ENCODE results near the gene WDR35. TPM values are rescaled to one million over a fixed set of nuclear protein-coding genes. Genes with fewer than 3 reads are reported as not detected.

Gene WDR35
- total RNA-seq, 1 donor from 2014 or later, result 8.8 TPM

GRCh38 chr2:20015482-20016083 is 25.7 kb upstream of the WDR35 start:
- TF ChIP-seq CTCF (IDR thresholded peaks at IDR 0.05), result peak; percentile 65
- Histone ChIP-seq H3K9me3 (no peaks in the 10 kb centered on the region), H3K4me1 (peaks cover 20% of the 10 kb centered on the region), H3K4me3 (no peak overlapping the region), H3K27me3 (ENCODE audit: low read depth) (peaks cover 11% of the 10 kb centered on the region), H3K36me3 (no peaks in the 10 kb centered on the region), H3K27ac (no peak overlapping the region)
- DNase-seq (no peak), ATAC-seq (peak; percentile 44 to 55)
- intact Hi-C loops (cut with DNase I), result loop anchor here (5.0 kb wide), 1 partner anchor 82 kb away; no protein-coding TSS in a partner anchor

GRCh38 chr2:20013126-20013849 is 23.4 kb upstream of the WDR35 start:
- no peak for DNase-seq
- intact Hi-C loops (cut with DNase I), result no loop called here
- Histone ChIP-seq H3K9me3 (no peaks in the 10 kb centered on the region), H3K36me3 (no peaks in the 10 kb centered on the region), H3K27me3 (ENCODE audit: low read depth) (peaks cover 14% of the 10 kb centered on the region), H3K4me3 (peak overlapping the region; percentile 61), H3K4me1 (peaks cover 20% of the 10 kb centered on the region), H3K27ac (peak overlapping the region; percentile 77)
- peak; percentile 44 to 48 for ATAC-seq
- no peak for TF ChIP-seq CTCF (IDR thresholded peaks at IDR 0.05)

- DNase-seq, result peak; percentile 71
Measured at GRCh38 chr2:20012282-20013125, 22.6 kb upstream of the WDR35 start, which contains the start of gene MATN3. Gene MATN3, minus strand, starts transcription at chr2:20012668. Its CDS starts 37 bp downstream, at chr2:20012631.

GRCh38 chr2:20012032-20012281 is 22.1 kb upstream of the WDR35 start:
- TF ChIP-seq CTCF (IDR thresholded peaks at IDR 0.05), result no peak
- Histone ChIP-seq H3K4me3 (peak overlapping the region; percentile 61), H3K36me3 (no peaks in the 10 kb centered on the region), H3K9me3 (no peaks in the 10 kb centered on the region), H3K4me1 (peaks cover 20% of the 10 kb centered on the region), H3K27ac (peak overlapping the region; percentile 77), H3K27me3 (ENCODE audit: low read depth) (peaks cover 14% of the 10 kb centered on the region)
- ATAC-seq (peak; percentile 8 to 41), DNase-seq (no peak)
- intact Hi-C loops (cut with DNase I), result no loop called here

More at GRCh38 chr2:20012282-20013125, 22.6 kb upstream of the WDR35 start, which contains the start of gene MATN3:
- TF ChIP-seq CTCF (IDR thresholded peaks at IDR 0.05), result no peak
- Histone ChIP-seq H3K27ac (peak within 1 kb of the TSS; percentile 77), H3K36me3 (no peaks in the 10 kb centered on the region), H3K4me1 (peaks cover 20% of the 10 kb centered on the region), H3K27me3 (ENCODE audit: low read depth) (peaks cover 14% of the 10 kb centered on the region), H3K9me3 (no peaks in the 10 kb centered on the region), H3K4me3 (peak within 1 kb of the TSS; percentile 61)
- intact Hi-C loops (cut with DNase I), result no loop called here
- peak; percentile 88 to 93 for ATAC-seq

GRCh38 chr2:20011276-20012031 is 21.5 kb upstream of the WDR35 start:
- ATAC-seq, result no peak
- intact Hi-C loops (cut with DNase I), result no loop called here
- peak overlapping the region; percentile 61 for H3K4me3 ChIP-seq

More at GRCh38 chr2:20011276-20012031, 21.5 kb upstream of the WDR35 start:
- TF ChIP-seq CTCF (IDR thresholded peaks at IDR 0.05), result no peak
- DNase-seq, result no peak
- Histone ChIP-seq H3K27me3 (ENCODE audit: low read depth) (peaks cover 14% of the 10 kb centered on the region), H3K27ac (no peak overlapping the region), H3K36me3 (no peaks in the 10 kb centered on the region), H3K9me3 (no peaks in the 10 kb centered on the region), H3K4me1 (peaks cover 20% of the 10 kb centered on the region)
